GM21529 (cell line): Measurements from ENCODE around the gene CACNA2D1.
"Not testable (repeated sequence)": the region's sequence is repeated elsewhere in the genome, so short reads cannot be mapped to it uniquely, and the experiment has no call there.

ENCODE experiments used
- ATAC-seq: cut with Tn5 transposase; IDR thresholded peaks from one replicate; pipeline ENCODE4 v1.9.1; 2021; ENCODE audit not compliant: unreplicated experiment

Gene CACNA2D1

GRCh38 chr7:82434275-82435022, 9.1 kb downstream of the CACNA2D1 start:
- no peak for ATAC-seq

GRCh38 chr7:82433507-82433906, 10.1 kb downstream of the CACNA2D1 start:
- ATAC-seq = no peak

- not testable (repeated sequence) for ATAC-seq
Measured at GRCh38 chr7:82432743-82433142, 10.8 kb downstream of the CACNA2D1 start.

GRCh38 chr7:82430500-82431465, 12.8 kb downstream of the CACNA2D1 start:
- no peak for ATAC-seq

GRCh38 chr7:82429408-82429807, 14.2 kb downstream of the CACNA2D1 start:
- no peak for ATAC-seq

GRCh38 chr7:82428186-82428961, 15.2 kb downstream of the CACNA2D1 start:
- ATAC-seq = no peak

- no peak for ATAC-seq
Measured at GRCh38 chr7:82423446-82423845, 20.1 kb downstream of the CACNA2D1 start.

- no peak for ATAC-seq
Measured at GRCh38 chr7:82419200-82419599, 24.4 kb downstream of the CACNA2D1 start.

- ATAC-seq = no peak
Measured at GRCh38 chr7:82417898-82418297, 25.7 kb downstream of the CACNA2D1 start.

- ATAC-seq = no peak
Measured at GRCh38 chr7:82416402-82416801, 27.2 kb downstream of the CACNA2D1 start.

- ATAC-seq = no peak
Measured at GRCh38 chr7:82414389-82414788, 29.2 kb downstream of the CACNA2D1 start.

GRCh38 chr7:82413237-82413636, 30.3 kb downstream of the CACNA2D1 start:
- no peak for ATAC-seq

- ATAC-seq = no peak
Measured at GRCh38 chr7:82411732-82412131, 31.8 kb downstream of the CACNA2D1 start.

GRCh38 chr7:82410461-82410860, 33.1 kb downstream of the CACNA2D1 start:
- ATAC-seq = no peak

GRCh38 chr7:82406937-82407336, 36.6 kb downstream of the CACNA2D1 start:
- ATAC-seq = no peak

GRCh38 chr7:82405301-82405700, 38.3 kb downstream of the CACNA2D1 start:
- no peak for ATAC-seq

GRCh38 chr7:82404652-82405051, 38.9 kb downstream of the CACNA2D1 start:
- no peak for ATAC-seq

- no peak for ATAC-seq
Measured at GRCh38 chr7:82404094-82404493, 39.5 kb downstream of the CACNA2D1 start.

- ATAC-seq = no peak
Measured at GRCh38 chr7:82397879-82398524, 45.6 kb downstream of the CACNA2D1 start.

GRCh38 chr7:82396343-82396742, 47.2 kb downstream of the CACNA2D1 start:
- no peak for ATAC-seq

GRCh38 chr7:82395147-82395546, 48.4 kb downstream of the CACNA2D1 start:
- ATAC-seq = no peak
